ENCODE measurements around the gene RAPH1. TPM values are rescaled to one million over a fixed set of nuclear protein-coding genes. Genes with fewer than 3 reads are reported as not detected.

RAPH1 gene
- total and polyA plus RNA-seq, 9 of the 15 experiments (the other 6 are each of a cell fraction or from before 2014, with no cell fraction given): 0.07 to 0.71 (median 0.27) TPM

DNA sequence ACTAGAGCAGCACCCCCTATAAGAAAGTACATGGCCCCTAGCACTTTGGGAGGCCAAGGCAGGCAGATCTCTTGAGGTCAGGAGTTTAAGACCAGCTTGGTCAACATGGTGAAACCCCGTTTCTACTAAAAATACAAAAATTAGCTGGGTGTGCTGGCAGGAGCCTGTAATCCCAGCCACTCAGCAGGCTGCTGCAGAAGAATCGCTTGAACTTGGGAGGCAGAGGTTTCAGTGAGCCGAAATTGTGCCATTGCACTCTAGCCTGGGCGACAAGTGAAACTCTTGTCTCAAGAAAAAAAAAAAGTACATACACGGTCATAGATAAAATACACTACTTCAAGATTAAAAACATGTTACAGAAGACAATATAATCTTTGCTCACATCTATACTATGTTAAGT lies 63.8 kb downstream of the RAPH1 start (continued):
- TF ChIP-seq, protein P1, sequence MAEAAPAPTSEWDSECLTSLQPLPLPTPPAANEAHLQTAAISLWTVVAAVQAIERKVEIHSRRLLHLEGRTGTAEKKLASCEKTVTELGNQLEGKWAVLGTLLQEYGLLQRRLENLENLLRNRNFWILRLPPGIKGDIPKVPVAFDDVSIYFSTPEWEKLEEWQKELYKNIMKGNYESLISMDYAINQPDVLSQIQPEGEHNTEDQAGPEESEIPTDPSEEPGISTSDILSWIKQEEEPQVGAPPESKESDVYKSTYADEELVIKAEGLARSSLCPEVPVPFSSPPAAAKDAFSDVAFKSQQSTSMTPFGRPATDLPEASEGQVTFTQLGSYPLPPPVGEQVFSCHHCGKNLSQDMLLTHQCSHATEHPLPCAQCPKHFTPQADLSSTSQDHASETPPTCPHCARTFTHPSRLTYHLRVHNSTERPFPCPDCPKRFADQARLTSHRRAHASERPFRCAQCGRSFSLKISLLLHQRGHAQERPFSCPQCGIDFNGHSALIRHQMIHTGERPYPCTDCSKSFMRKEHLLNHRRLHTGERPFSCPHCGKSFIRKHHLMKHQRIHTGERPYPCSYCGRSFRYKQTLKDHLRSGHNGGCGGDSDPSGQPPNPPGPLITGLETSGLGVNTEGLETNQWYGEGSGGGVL (CRISPR knock-in tag; IDR thresholded peaks at IDR 0.05): no peak
- TF ChIP-seq BRD9 (IDR thresholded peaks at IDR 0.05; ENCODE audit: low read depth, partially characterized antibody): no peak

DNA sequence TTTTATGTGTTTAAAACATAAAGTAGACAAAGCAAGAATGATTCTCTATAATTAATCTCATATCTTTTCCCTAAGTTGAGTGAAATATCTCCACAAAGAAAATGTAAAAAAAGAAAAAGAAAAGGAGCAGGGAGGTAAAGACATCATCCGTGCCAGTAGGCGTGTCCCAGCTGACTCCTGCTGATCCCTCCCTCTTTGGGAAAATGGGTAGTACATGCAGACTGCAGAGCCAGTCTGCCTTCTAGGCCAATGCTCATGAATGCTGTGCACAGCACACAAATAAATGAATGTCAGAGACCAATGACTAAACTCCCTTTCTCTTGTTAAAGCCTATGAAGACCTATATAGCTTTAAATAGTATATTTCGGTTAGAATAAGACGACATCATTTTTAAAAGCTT lies 64.7 kb downstream of the RAPH1 start:
- Histone ChIP-seq H3K36me3 (ENCODE audit: control insufficient read depth, insufficient read depth, low read length) (no peaks in the 10 kb centered on the region), H3K27me3 (ENCODE audit: control insufficient read depth in 2 of 2, insufficient read depth in 2 of 2, low read length in 2 of 2) (no peaks in the 10 kb centered on the region), H3K27ac (ENCODE audit: extremely low read depth, low read depth, low read length) (no peak overlapping the region), H3K9ac (ENCODE audit: insufficient read depth in 1 of 2, low read depth in 2 of 2, low read length in 2 of 2) (no peak overlapping the region), H3K4me1 (replicated peaks in 1 of 2; ENCODE audit: control insufficient read depth in 2 of 2, insufficient read depth in 2 of 2, low read length in 2 of 2) (no peaks in the 10 kb centered on the region; a peak in 1 of 5 replicates), H3K79me2 (ENCODE audit: control insufficient read depth, insufficient read depth, low read length) (no peaks in the 10 kb centered on the region), H4K20me1 (replicated peaks; ENCODE audit: control insufficient read depth, insufficient read depth, low read length) (no peaks in the 10 kb centered on the region), H3K9me3 (replicated peaks; ENCODE audit: control insufficient read depth, insufficient read depth, low read depth, low read length) (no peaks in the 10 kb centered on the region), H3K4me3 (no peak overlapping the region), H3K9me1 (ENCODE audit: control insufficient read depth, insufficient read depth, low read length) (no peaks in the 10 kb centered on the region), H3K4me2 (ENCODE audit: insufficient read depth, low read length) (no peak overlapping the region), H2AFZ (ENCODE audit: low read depth, low read length) (no peak overlapping the region)
- BruUV-seq (replicated peaks): no TSS peak
- intact Hi-C loops (cut with micrococcal nuclease): no loop called here
- in situ Hi-C loops (cut with MboI): loop anchor here (25.0 kb wide), 1 partner anchor 883 kb away; no protein-coding TSS in a partner anchor
- no peak for DNase-seq (ENCODE audit: extremely low read depth in 1 of 4, low spot score in 3 of 4)
- FAIRE-seq: no peak
- ChIA-PET POLR2A (no interaction called here), CTCF (ENCODE audit: low intra/inter-chr PET ratio) (no interaction called here)
- ATAC-seq: no peak
- 5% methylated on average over 4 of the region's 4 CpGs for WGBS (ENCODE audit: insufficient coverage, low coverage, missing lambda C conversion rate)
- no peak for TF ChIP-seq FOXJ2 (tag; IDR thresholded peaks at IDR 0.05)
- no peak for TF ChIP-seq ASH1L (IDR thresholded peaks at IDR 0.05; ENCODE audit: borderline replicate concordance, low read depth, partially characterized antibody)
- no peak for TF ChIP-seq ZNF311 (CRISPR knock-in tag; IDR thresholded peaks at IDR 0.05)
- TF ChIP-seq, protein P2, sequence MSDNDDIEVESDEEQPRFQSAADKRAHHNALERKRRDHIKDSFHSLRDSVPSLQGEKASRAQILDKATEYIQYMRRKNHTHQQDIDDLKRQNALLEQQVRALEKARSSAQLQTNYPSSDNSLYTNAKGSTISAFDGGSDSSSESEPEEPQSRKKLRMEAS (CRISPR knock-in tag; IDR thresholded peaks at IDR 0.05): no peak
- TF ChIP-seq FOXJ3 (CRISPR knock-in tag; IDR thresholded peaks at IDR 0.05): no peak
- TF ChIP-seq ARHGAP35 (IDR thresholded peaks at IDR 0.05; ENCODE audit: partially characterized antibody): no peak
- TF ChIP-seq ZFX (CRISPR knock-in tag; IDR thresholded peaks at IDR 0.05): no peak
- TF ChIP-seq SIX5 (IDR thresholded peaks at IDR 0.05; ENCODE audit: borderline replicate concordance in 1 of 2, insufficient read depth in 1 of 2, low read depth in 1 of 2, low read length in 2 of 2): no peak
- TF ChIP-seq ZNF23 (CRISPR knock-in tag; IDR thresholded peaks at IDR 0.05): no peak
- no peak for TF ChIP-seq SETDB1 (IDR thresholded peaks at IDR 0.05; ENCODE audit: low read length)
- TF ChIP-seq ZNF324 (CRISPR knock-in tag; IDR thresholded peaks at IDR 0.05): no peak

Data from K562 (cell line).